H1 (cell line): ENCODE data around the gene DIABLO. TPM values are rescaled to one million over a fixed set of nuclear protein-coding genes. Genes with fewer than 3 reads are reported as not detected.

Experiments used
- GABPA ChIP-seq: IDR thresholded peaks from 2 replicates; pipeline ENCODE4 v1.6.1; 2011; ENCODE audit warnings: mild to moderate bottlenecking, low read length, moderate library complexity, borderline replicate concordance; ENCODE audit not compliant: insufficient read depth
- KDM4A ChIP-seq: IDR thresholded peaks from one replicate; pipeline ENCODE4 v1.7.1; 2012; ENCODE audit warnings: low read depth, mild to moderate bottlenecking, moderate library complexity, low read length, inconsistent platforms; ENCODE audit not compliant: severe bottlenecking
- MAFK ChIP-seq: IDR thresholded peaks from 2 replicates; pipeline ENCODE4 v1.6.1; 2012; ENCODE audit warnings: low read depth, mild to moderate bottlenecking, improper control_type of control experiment, low read length
- polyA plus RNA-seq, 7 experiments: library from polyadenylated mRNA; depleted of rRNA in 3 of 7; stranded (reverse) in 5 of 7; unstranded in 2 of 7; fragments of >200 nt in 5 of 7; fragments of 200-250 nt in 2 of 7; gene quantifications; 1 replicate in 5 of 7; 2 replicates in 1 of 7; 4 replicates in 1 of 7; pipeline versions ENCODE4 v1.2.1 to v1.2.3, GENCODE V29; 2011 to 2013; ENCODE audit warnings: missing spikeins in 2 of 7, mixed read lengths in 2 of 7
- total RNA-seq: library from RNA; stranded (reverse); fragmentation: NEBNext Ultra II Directional; extraction: Animal tissue kit (Norgen Biotek cat#: 25700); gene quantifications from 2 replicates; pipeline ENCODE4 v1.2.1, GENCODE V29; 2021
- TF ChIP-seq, protein P1 (sequence below): IDR thresholded peaks from 2 replicates; pipeline ENCODE4 v1.6.1; 2012; ENCODE audit warnings: low read length, inconsistent platforms

DIABLO gene
- total and polyA plus RNA-seq, 2 of the 8 experiments (the other 6 are each of a cell fraction or from before 2014, with no cell fraction given) = 65.2 to 68.3 TPM

DNA sequence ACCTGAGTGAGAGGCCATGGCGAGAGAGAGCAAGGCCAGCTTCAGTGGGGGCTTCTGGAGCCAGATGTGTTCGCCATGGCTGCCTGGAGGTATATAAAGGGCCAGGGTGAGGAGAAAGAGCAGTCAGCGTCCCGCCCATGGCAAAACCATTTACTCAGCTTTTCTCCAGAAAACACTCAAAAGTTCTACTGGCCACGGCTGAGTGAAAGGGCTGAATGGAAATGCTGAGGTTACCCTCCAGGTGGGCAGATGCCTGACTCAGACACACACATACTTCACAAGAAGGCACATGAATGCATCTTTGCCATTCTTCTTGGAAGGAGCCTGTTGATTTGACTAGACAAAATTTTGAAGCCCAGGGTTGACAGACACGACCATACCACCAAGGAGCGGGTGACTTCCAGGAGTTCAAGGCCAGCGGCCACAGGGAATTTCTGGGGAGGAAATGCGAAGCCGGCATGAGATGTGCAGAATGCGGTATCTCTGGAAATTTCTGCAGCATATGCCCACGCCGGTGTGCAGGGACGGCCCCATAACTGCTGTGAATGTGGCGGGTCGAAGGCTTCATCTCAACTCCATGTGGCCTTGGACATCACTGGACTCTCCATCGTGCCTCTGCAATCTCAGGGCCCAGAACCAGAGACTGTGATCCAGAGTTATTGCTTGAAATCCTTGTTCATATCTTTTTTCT lies 51.6 kb downstream of the DIABLO start, which contains the start of gene IL31 (continued):
- TF ChIP-seq, protein P1, sequence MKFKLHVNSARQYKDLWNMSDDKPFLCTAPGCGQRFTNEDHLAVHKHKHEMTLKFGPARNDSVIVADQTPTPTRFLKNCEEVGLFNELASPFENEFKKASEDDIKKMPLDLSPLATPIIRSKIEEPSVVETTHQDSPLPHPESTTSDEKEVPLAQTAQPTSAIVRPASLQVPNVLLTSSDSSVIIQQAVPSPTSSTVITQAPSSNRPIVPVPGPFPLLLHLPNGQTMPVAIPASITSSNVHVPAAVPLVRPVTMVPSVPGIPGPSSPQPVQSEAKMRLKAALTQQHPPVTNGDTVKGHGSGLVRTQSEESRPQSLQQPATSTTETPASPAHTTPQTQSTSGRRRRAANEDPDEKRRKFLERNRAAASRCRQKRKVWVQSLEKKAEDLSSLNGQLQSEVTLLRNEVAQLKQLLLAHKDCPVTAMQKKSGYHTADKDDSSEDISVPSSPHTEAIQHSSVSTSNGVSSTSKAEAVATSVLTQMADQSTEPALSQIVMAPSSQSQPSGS = no peak
- no peak for TF ChIP-seq MAFK
- TF ChIP-seq KDM4A = no peak
- no peak for TF ChIP-seq GABPA
- TF ChIP-seq, all 59 proteins: peak for 0
